IPS-NIHi11 (cell line): ENCODE measurements around the gene BZW2.

Experiments used
- DNase-seq: peaks from one replicate; pipeline ENCODE4 v3.0.0; 2012; ENCODE audit warnings: mixed read lengths, low spot score

Gene BZW2

DNA sequence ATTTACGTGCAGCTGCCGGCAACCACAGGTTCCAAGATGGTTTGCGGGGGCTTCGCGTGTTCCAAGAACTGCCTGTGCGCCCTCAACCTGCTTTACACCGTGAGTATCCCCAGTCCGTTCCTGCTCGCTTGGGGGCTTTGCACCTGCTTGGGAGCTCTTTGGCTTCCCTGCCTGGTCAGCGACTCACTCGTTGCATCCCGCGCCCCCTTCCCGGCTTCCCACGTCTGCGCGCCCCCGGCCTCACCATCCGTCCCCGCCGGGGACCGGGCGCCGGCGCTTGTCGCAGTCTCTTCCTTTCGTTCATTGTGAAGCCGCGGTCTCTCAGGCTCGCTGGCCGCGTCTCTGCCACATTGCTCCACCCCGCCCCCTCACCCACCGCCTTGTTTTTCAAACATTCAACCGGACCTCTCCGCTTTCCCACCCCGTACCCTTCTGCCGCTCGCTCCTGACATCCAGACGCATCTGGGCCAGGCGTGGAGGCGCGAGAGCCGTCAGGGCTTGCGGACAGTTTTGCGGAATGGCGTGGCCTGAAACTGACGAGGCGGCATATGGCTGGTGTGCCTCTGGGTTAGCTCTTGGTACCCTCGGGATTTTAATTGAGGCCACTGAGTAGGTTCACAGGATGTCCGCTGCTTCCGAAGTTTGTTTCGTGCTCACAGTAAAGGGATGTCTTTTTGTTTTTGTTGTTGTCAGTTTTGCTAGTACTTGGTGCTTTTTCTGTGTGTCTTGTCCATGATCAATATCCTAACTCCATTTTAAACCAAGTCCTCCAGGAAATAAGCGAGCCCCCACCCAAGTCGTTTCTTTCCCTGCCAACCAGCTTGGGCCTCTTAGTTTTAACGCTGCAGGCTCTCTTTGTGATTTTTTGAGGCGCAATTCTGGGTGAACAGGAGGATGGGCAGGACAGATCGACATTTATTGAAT is 108.2 kb downstream of the BZW2 start:
- peak; percentile 52 for DNase-seq

GRCh38 chr7:16754856-16755317 is 108.9 kb downstream of the BZW2 start:
- DNase-seq = no peak

DNA sequence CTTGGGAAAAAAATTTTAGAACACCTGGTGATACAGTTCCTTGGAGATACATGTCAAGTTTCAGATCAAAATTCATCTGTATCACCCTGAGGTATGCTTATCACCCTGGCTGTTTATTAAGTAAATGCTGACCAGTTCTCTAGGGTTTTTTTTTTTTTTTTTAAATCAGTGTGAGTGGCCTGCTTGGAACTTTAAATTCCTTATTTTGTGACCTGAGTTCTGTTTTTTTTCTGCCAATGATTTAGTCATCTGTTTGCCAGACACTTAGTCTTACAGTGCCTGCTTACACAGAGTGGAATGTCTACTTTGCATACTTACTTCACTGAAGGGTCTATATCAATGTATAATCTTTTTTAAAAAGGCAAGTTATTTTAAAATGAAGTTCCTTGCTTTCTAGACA is 109.4 kb downstream of the BZW2 start:
- DNase-seq = no peak
